Neural cell (in vitro differentiated cells): Measurements from ENCODE around the gene LAMA5. TPM values are rescaled to one million over a fixed set of nuclear protein-coding genes. Genes with fewer than 3 reads are reported as not detected.

Experiments used
- H2AFZ ChIP-seq: fragments of 200-600, 300-800 bp; sonication (generic), shearing (Covaris generic); 2 replicates; pipeline ENCODE4 v1.6.0; 2014; ENCODE audit warnings: low read depth, mild to moderate bottlenecking, antibody characterized with exemption, low read length, moderate library complexity
- H3F3A ChIP-seq: fragments of 200-600 bp; shearing (Covaris generic); 2 replicates; pipeline ENCODE4 v1.6.1; 2016; ENCODE audit warnings: mild to moderate bottlenecking, moderate library complexity, mixed read lengths, antibody characterized with exemption, low read length; ENCODE audit not compliant: insufficient read depth, poor library complexity, severe bottlenecking
- H3K27ac ChIP-seq: fragments of 200-600, 300-800 bp; sonication (generic), shearing (Covaris generic); 2 replicates; pipeline ENCODE4 v1.5.1; 2014; ENCODE audit warnings: mild to moderate bottlenecking, low read length, moderate library complexity
- H3K27me3 ChIP-seq: fragments of 300-800, 200-600 bp; sonication (generic), shearing (Covaris generic); 2 replicates; pipeline ENCODE4 v1.6.0; 2014; ENCODE audit warnings: mild to moderate bottlenecking, low read depth, low read length, moderate library complexity; ENCODE audit not compliant: insufficient read depth
- H3K36me3 ChIP-seq: fragments of 300-800, 200-600 bp; sonication (generic), shearing (Covaris generic); 2 replicates; pipeline ENCODE4 v1.5.1; 2014; ENCODE audit warnings: mild to moderate bottlenecking, antibody characterized with exemption, low read length, moderate library complexity; ENCODE audit not compliant: insufficient read depth
- H3K4me2 ChIP-seq: fragments of 300-800, 200-600 bp; sonication (generic), shearing (Covaris generic); 2 replicates; pipeline ENCODE4 v1.6.0; 2014; ENCODE audit warnings: mild to moderate bottlenecking, low read length
- H3K4me3 ChIP-seq: fragments of 300-800, 200-600 bp; sonication (generic), shearing (Covaris generic); 2 replicates; pipeline ENCODE4 v1.5.1; 2014; ENCODE audit warnings: mild to moderate bottlenecking, low read length, moderate library complexity
- H3K79me2 ChIP-seq: fragments of 200-600 bp; shearing (Covaris generic); replicated peaks from 2 replicates; pipeline ENCODE4 v1.6.0; 2014; ENCODE audit warnings: mild to moderate bottlenecking, low read length, moderate library complexity; ENCODE audit not compliant: insufficient read depth
- H3K9ac ChIP-seq: fragments of 300-800, 200-600 bp; sonication (generic), shearing (Covaris generic); 2 replicates; pipeline ENCODE4 v1.6.1; 2016; ENCODE audit warnings: mild to moderate bottlenecking, low read length, mixed read lengths
- H3K9me2 ChIP-seq: fragments of 200-600 bp; shearing (Covaris generic); 2 replicates; pipeline ENCODE4 v1.6.1; 2016; ENCODE audit warnings: mild to moderate bottlenecking, low read length, mixed read lengths; ENCODE audit not compliant: insufficient read depth
- H3K9me3 ChIP-seq: fragments of 200-600, 300-800 bp; sonication (generic), shearing (Covaris generic); 2 replicates; pipeline ENCODE4 v1.6.1; 2016; ENCODE audit warnings: mild to moderate bottlenecking, mixed run types, low read length, moderate library complexity, mixed read lengths
- H4K20me1 ChIP-seq: fragments of 200-600 bp; shearing (Covaris generic); 2 replicates; pipeline ENCODE4 v1.6.1; 2016; ENCODE audit warnings: mild to moderate bottlenecking, mixed run types; ENCODE audit not compliant: insufficient read depth
- CTCF ChIP-seq: fragments of 450-650 bp; IDR thresholded peaks from 2 replicates; pipeline ENCODE4 v1.5.1; 2014; ENCODE audit warnings: antibody characterized with exemption, mild to moderate bottlenecking, moderate library complexity; ENCODE audit not compliant: poor library complexity, severe bottlenecking
- EP300 ChIP-seq: fragments of 450-650 bp; conservative IDR thresholded peaks from 2 replicates; pipeline ENCODE4 v1.6.1; 2014; ENCODE audit warnings: antibody characterized with exemption, mild to moderate bottlenecking, moderate library complexity; ENCODE audit not compliant: poor library complexity, severe bottlenecking
- EZH2 ChIP-seq: fragments of 200-600, 300-800 bp; shearing (Covaris generic), sonication (generic); IDR thresholded peaks from 2 replicates; pipeline ENCODE4 v1.6.1; 2014; ENCODE audit warnings: antibody characterized with exemption, low read length, borderline replicate concordance, mild to moderate bottlenecking; ENCODE audit not compliant: insufficient read depth, poor library complexity, severe bottlenecking
- MXI1 ChIP-seq: fragments of 450-650 bp; conservative IDR thresholded peaks from 2 replicates; pipeline ENCODE4 v1.6.1; 2014; ENCODE audit warnings: antibody characterized with exemption, mild to moderate bottlenecking; ENCODE audit not compliant: poor library complexity, severe bottlenecking
- POLR2AphosphoS5 ChIP-seq: IDR thresholded peaks from 2 replicates; pipeline ENCODE4 v1.6.1; 2012
- RAD21 ChIP-seq: fragments of 450-650 bp; conservative IDR thresholded peaks from 2 replicates; pipeline ENCODE4 v1.6.1; 2014; ENCODE audit warnings: antibody characterized with exemption, mild to moderate bottlenecking, moderate library complexity
- SMC3 ChIP-seq: fragments of 450-650 bp; conservative IDR thresholded peaks from 2 replicates; pipeline ENCODE4 v1.6.1; 2014; ENCODE audit warnings: antibody characterized with exemption, mild to moderate bottlenecking, moderate library complexity; ENCODE audit not compliant: poor library complexity
- TAF1 ChIP-seq: IDR thresholded peaks from 2 replicates; pipeline ENCODE4 v1.6.1; 2012; ENCODE audit warnings: low read depth
- polyA plus RNA-seq: library from polyadenylated mRNA; depleted of rRNA; stranded (reverse); fragments of >200 nt; gene quantifications from 2 replicates; pipeline ENCODE4 v1.2.3, GENCODE V29; 2014
- TF ChIP-seq, protein P1 (sequence below): IDR thresholded peaks from 2 replicates; pipeline ENCODE4 v1.6.1; 2012; ENCODE audit warnings: borderline replicate concordance

LAMA5 gene
- polyA plus RNA-seq, 1 donor from 2014 or later: 27.2 TPM

GRCh38 chr20:62359491-62360121, 7.5 kb downstream of the LAMA5 start:
- Histone ChIP-seq H3K27ac (no peak overlapping the region), H3K79me2 (no peaks in the 10 kb centered on the region), H3K9ac (no peak overlapping the region), H3K27me3 (no peaks in the 10 kb centered on the region), H3K4me3 (no peak overlapping the region), H2AFZ (no peak overlapping the region), H3F3A (no peaks in the 10 kb centered on the region), H3K9me3 (no peaks in the 10 kb centered on the region), H3K9me2 (no peaks in the 10 kb centered on the region), H4K20me1 (no peaks in the 10 kb centered on the region), H3K4me2 (no peak overlapping the region), H3K36me3 (no peaks in the 10 kb centered on the region)
- TF ChIP-seq EP300 (no peak), SMC3 (no peak), TAF1 (no peak), EZH2 (no peak), RAD21 (no peak), MXI1 (no peak), CTCF (no peak), POLR2AphosphoS5 (no peak)
- TF ChIP-seq, protein P1, sequence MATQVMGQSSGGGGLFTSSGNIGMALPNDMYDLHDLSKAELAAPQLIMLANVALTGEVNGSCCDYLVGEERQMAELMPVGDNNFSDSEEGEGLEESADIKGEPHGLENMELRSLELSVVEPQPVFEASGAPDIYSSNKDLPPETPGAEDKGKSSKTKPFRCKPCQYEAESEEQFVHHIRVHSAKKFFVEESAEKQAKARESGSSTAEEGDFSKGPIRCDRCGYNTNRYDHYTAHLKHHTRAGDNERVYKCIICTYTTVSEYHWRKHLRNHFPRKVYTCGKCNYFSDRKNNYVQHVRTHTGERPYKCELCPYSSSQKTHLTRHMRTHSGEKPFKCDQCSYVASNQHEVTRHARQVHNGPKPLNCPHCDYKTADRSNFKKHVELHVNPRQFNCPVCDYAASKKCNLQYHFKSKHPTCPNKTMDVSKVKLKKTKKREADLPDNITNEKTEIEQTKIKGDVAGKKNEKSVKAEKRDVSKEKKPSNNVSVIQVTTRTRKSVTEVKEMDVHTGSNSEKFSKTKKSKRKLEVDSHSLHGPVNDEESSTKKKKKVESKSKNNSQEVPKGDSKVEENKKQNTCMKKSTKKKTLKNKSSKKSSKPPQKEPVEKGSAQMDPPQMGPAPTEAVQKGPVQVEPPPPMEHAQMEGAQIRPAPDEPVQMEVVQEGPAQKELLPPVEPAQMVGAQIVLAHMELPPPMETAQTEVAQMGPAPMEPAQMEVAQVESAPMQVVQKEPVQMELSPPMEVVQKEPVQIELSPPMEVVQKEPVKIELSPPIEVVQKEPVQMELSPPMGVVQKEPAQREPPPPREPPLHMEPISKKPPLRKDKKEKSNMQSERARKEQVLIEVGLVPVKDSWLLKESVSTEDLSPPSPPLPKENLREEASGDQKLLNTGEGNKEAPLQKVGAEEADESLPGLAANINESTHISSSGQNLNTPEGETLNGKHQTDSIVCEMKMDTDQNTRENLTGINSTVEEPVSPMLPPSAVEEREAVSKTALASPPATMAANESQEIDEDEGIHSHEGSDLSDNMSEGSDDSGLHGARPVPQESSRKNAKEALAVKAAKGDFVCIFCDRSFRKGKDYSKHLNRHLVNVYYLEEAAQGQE: no peak

DNA sequence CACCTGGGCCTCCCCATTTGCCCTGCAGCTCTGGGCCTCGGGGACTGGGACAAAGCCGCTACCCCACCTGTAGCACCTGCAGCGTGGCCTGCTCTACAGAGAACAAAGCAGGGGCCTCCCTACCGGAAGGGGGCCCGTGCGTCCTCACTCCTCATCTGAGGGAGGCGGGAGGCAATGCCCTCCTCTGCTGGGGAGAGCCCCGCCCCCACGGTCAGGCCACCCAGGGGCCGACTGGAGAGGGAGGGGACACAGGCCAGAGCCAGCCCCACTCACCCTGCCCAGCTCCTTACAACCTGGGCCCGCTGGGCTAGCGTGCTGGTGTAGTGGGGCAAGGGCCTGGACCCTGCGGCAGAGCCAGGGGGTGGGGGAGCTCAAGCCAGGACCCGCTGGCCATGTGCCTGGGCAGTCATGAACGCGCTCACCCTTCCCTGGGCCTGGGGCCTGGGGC, 8.0 kb downstream of the LAMA5 start:
- no peak for TF ChIP-seq SMC3
- TF ChIP-seq RAD21: no peak
- TF ChIP-seq, protein P1: no peak
- TF ChIP-seq CTCF: no peak
- no peak for TF ChIP-seq EP300
- no peak for TF ChIP-seq EZH2
- H4K20me1 ChIP-seq: no peaks in the 10 kb centered on the region
- no peak overlapping the region for H3K4me2 ChIP-seq
- no peak overlapping the region for H2AFZ ChIP-seq
- no peak overlapping the region for H3K9ac ChIP-seq
- H3K27me3 ChIP-seq: no peaks in the 10 kb centered on the region
- no peaks in the 10 kb centered on the region for H3K79me2 ChIP-seq
- no peaks in the 10 kb centered on the region for H3F3A ChIP-seq
- H3K9me2 ChIP-seq: no peaks in the 10 kb centered on the region
- no peaks in the 10 kb centered on the region for H3K9me3 ChIP-seq
- H3K4me3 ChIP-seq: no peak overlapping the region
- H3K27ac ChIP-seq: no peak overlapping the region
- no peaks in the 10 kb centered on the region for H3K36me3 ChIP-seq
